GM10248 (cell line): Measurements from ENCODE around the gene TNFSF15.

Experiments used
- CTCF ChIA-PET: fragments of 300-600 bp; sonication (Branson Sonifier 250); formaldehyde crosslinking; extraction: SDS; loops from one replicate; lab custom pipeline; 2021; ENCODE audit warnings: antibody characterized with exemption; lab: Yijun Ruan, JAX
- POLR2A ChIA-PET: fragments of 350-650 bp; sonication (Branson Sonifier 250); formaldehyde crosslinking; extraction: SDS; loops from one replicate; lab custom pipeline; 2020; ENCODE audit warnings: antibody characterized with exemption; lab: Yijun Ruan, JAX
- DNase-seq: peaks from one replicate; pipeline ENCODE4 v3.0.0; 2012; ENCODE audit errors: extremely low spot score
- TF ChIP-seq, protein P1 (sequence below): IDR thresholded peaks from 2 replicates; pipeline ENCODE4 v1.5.1; 2012; ENCODE audit warnings: mild to moderate bottlenecking, low read depth; ENCODE audit errors: extremely low read depth, missing control alignments, control extremely low read depth

TNFSF15 gene

GRCh38 chr9:114827641-114828302, 21.9 kb upstream of the TNFSF15 start:
- POLR2A ChIA-PET: no interaction called here
- CTCF ChIA-PET: interaction anchor here (2.3 kb wide), 1 partner anchor 13 kb away, joined by 5 read pairs; no protein-coding TSS in a partner anchor
- no peak for DNase-seq
- TF ChIP-seq, protein P1, sequence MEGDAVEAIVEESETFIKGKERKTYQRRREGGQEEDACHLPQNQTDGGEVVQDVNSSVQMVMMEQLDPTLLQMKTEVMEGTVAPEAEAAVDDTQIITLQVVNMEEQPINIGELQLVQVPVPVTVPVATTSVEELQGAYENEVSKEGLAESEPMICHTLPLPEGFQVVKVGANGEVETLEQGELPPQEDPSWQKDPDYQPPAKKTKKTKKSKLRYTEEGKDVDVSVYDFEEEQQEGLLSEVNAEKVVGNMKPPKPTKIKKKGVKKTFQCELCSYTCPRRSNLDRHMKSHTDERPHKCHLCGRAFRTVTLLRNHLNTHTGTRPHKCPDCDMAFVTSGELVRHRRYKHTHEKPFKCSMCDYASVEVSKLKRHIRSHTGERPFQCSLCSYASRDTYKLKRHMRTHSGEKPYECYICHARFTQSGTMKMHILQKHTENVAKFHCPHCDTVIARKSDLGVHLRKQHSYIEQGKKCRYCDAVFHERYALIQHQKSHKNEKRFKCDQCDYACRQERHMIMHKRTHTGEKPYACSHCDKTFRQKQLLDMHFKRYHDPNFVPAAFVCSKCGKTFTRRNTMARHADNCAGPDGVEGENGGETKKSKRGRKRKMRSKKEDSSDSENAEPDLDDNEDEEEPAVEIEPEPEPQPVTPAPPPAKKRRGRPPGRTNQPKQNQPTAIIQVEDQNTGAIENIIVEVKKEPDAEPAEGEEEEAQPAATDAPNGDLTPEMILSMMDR: no peak

DNA sequence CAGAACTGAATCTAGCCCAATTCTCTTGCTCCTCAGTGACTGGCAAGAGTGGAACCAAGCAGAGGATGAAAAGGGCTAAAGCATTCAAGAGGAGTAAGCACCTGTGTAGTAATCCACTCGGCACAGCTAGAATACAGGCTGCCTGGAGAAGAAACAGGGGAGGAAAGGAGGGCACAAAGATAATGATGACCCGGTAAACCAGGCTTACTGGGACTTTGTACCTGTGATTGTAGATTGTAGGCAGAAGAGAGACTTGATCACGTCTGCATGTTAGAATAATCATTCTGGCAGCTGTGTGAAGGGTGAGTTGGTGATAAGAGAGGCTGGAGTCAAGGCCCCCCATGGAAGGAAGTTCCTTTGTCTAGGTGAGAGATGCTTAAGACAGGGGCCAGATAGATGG, 20.6 kb upstream of the TNFSF15 start:
- ChIA-PET POLR2A (no interaction called here), CTCF (interaction anchor here (2.3 kb wide), 1 partner anchor 11 kb away, joined by 5 read pairs; no protein-coding TSS in a partner anchor)
- TF ChIP-seq, protein P1: no peak

DNA sequence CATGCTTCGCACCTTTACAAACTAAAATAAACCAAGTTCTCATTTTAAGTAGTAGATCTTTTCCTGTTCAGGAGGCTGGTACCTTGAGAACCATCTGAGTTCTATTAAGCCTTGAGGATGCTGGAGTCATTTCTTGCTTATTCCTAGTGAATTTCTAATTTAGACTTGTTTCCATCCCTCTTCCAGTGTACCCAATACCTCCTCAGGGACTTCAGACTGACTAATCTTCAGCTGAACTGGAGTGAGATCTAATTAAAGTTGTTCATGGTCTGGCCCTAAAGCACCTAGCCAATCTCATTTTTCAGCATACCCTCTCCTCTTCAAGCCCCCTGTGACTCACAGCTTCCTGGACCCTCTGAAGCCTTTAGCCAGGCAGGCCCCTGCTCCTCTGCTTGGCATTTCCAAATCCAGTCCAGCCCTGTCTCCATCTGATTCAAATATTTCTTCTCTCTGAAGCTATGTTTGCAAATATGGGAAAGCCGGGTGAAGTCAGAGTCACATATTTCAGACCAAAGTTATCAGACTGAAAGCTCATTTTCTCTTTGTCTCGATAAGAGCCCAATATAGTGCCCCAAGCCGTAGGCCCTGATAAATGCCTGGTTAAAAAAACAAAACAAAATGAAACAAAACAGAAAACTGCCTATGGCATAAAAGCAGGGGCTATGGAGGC, 19.4 kb upstream of the TNFSF15 start:
- TF ChIP-seq, protein P1: no peak
- ChIA-PET CTCF (interaction anchor here (1.3 to 2.4 kb wide), 4 partner anchors 13 to 144 kb away, joined by 3 to 7 read pairs (median 5); partner anchors contain the start of gene TEX48), POLR2A (no interaction called here)
- no peak for DNase-seq

More for the DNA sequence above, 20.6 kb upstream of the TNFSF15 start:
- DNase-seq: no peak

GRCh38 chr9:114824110-114824509, 18.3 kb upstream of the TNFSF15 start:
- ChIA-PET CTCF (interaction anchor here (1.3 to 2.4 kb wide), 7 partner anchors 10 to 145 kb away, joined by 3 to 7 read pairs (median 5); partner anchors contain the start of gene TEX48), POLR2A (no interaction called here)
- TF ChIP-seq, protein P1: no peak
- no peak for DNase-seq

DNA sequence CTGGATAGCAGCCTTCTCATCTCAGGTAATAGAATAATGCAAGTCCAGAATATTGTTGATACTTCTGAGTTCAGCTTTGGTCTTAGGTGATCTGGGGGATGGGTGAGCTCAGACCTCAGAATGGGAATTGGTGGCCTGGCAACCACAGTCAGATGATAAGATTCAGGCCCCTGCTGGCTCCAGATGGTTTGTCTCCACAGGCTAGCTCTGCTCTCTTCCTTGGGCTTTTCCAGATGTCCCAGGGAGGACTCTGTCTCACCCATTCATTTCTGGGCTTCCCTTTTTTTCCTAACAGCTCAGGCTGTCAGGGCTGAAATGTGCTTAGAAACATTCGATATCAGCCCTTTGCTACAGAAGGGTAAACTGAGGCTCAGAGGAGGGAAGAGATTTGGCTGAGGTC, 17.6 kb upstream of the TNFSF15 start:
- DNase-seq: no peak
- TF ChIP-seq, protein P1: no peak
- ChIA-PET CTCF (interaction anchor here (1.4 to 2.4 kb wide), 6 partner anchors 10 to 144 kb away, joined by 3 to 7 read pairs (median 6); partner anchors contain the start of gene TEX48), POLR2A (no interaction called here)

DNA sequence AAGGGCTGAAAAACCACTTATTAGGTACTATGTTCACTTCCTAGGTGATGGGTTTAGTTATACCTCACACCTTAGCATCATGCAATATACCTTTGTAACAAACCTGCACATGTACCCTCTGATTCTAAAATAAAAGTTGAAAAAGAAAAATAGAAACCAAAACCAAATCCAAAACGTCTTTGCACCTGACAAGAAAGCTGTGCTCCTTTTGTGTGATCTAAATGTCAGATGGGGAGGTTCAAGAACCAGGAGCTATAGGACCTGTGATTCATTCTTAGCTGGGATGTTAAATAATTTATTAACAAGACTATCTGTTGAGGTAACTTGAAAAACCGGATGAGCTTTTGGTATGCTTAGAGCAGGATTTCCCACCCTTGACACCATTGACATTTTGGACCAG, 16.9 kb upstream of the TNFSF15 start:
- CTCF ChIA-PET: interaction anchor here (0.5 to 2.4 kb wide), 4 partner anchors 53 to 144 kb away, joined by 3 to 7 read pairs (median 4); partner anchors contain the start of gene TEX48
- POLR2A ChIA-PET: no interaction called here
- DNase-seq: no peak
- TF ChIP-seq, protein P1: no peak
